GM18873 (cell line): Measurements from ENCODE around the gene ZBED5.
"Not testable (repeated sequence)": the region's sequence is repeated elsewhere in the genome, so short reads cannot be mapped to it uniquely, and the experiment has no call there.

Experiments used
- ATAC-seq: cut with Tn5 transposase; IDR thresholded peaks from one replicate; pipeline ENCODE4 v1.9.1; 2021; ENCODE audit warnings: mild to moderate bottlenecking, moderate library complexity, moderate number of reproducible peaks; ENCODE audit not compliant: unreplicated experiment, low FRiP score

ZBED5 gene

GRCh38 chr11:10857709-10858438, at the start of gene ZBED5:
Gene ZBED5 (minus strand): TSS chr11:10858053. CDS start chr11:10854945, 3,108 bp downstream.
- ATAC-seq, result peak; percentile 88

DNA sequence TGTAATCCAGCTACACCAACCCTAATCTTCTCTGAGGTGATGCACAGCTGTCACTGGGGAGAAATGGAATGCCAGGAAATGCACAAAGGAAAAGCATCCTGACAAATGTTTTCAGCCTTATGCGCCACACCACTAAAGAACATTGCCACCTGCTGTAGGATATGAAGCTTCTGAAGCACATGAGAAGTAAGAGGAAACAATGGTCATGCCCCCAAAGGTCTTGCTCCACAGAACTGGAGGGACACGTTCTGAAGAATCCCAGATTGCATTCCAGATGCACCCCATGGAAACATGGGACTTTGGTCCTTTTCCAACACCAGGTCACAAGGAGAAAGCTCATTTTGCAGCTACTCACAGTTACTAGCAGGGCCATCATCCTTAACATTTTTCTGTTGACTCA, 48.7 kb upstream of the ZBED5 start:
- no peak for ATAC-seq

- ATAC-seq, result no peak
Observed at GRCh38 chr11:10902301-10903063, 44.6 kb upstream of the ZBED5 start.

- no peak for ATAC-seq
Observed at GRCh38 chr11:10900681-10901415, 43.0 kb upstream of the ZBED5 start.

DNA sequence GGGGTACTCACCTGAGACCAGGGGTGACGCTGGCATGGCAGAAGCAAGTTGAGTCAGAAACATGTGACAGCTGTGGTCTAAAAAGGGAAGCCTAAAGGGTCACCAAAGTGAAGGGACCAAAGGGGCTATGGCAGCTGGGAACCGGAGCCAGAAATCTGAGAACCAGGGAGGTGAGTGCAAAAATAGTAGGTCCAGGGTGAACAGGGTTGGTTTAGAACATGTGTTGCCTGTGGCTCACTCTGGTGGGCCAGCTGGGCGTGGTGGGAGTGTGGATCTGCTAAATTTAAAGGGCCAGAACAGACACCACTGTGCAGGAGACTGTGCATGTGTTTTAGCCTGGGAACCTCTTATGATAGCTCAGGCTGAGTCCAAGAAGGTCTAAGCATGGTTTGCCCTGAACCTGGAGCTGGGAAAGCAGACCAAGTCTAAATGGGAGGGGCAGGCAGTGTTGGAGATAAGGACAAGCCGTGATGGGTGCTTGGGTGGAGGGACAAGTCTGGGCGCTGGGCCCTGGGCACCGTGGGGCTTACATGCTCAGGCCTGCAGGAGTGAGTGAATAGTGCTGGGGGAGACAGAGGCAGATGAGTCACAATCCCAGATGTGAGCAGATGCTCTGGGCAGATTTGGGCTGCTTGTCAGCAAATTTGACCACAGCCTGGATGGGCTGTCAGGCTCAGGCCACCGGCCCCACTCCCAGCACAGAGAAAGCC, 41.4 kb upstream of the ZBED5 start:
- no peak for ATAC-seq

- no peak for ATAC-seq
Observed at GRCh38 chr11:10898763-10899025, 40.8 kb upstream of the ZBED5 start.

DNA sequence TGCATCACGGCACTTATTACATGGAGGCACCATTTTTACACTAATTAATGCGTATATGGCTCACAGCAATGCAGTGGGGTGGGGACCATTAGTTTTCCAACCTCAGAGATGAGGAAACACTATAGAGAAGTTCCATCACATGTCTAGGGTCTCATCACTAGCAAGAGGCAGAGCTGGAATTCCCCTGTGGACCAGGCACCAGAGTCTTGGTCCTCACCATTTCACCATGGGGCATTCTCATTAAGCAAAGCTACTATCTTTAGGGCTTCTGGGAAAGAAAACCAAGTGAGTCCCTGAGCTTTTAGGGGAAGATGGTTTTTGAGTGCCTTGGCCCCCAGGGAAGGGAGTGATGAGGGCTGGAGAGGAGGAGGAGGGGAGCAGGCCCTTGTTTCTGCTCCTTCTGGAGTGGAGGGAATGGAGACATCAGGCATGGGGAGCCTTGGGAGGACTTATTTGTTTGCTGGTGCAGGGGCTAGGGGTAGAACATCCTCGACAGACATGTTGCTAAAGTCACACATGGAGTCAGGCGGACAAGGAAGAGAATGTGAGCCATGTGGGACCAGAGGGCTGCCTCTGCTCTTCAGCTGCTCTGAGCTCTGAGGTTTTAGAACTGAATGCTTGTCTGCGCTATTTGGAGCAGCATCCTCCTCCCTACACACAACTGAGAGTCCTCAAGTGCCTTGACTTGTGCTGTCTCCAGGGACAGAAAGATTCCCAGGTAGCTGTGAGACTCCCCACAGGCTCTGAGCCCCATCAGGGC, 40.3 kb upstream of the ZBED5 start:
- no peak for ATAC-seq

DNA sequence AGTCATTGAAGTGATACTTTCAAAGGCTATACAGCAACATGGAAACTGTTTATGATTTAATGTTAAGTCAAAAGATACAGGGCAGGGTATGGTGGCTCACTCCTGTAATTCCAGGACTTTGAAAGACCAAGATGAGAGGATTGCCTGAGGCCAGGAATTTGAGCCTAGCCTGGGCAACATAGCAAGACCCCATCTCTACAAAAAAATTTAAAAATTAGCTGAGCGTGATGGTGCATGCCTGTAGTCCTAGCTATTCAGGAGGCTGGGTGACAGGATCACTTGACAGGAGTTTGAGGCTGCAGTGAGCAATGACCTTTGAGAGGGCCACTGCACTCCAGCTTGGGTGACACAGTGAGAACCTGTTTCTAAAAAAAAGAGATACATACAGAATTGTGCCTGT, 39.3 kb upstream of the ZBED5 start:
- no peak for ATAC-seq

- no peak for ATAC-seq
Observed at GRCh38 chr11:10896493-10896892, 38.6 kb upstream of the ZBED5 start.

- no peak for ATAC-seq
Observed at GRCh38 chr11:10895285-10895684, 37.4 kb upstream of the ZBED5 start.

- ATAC-seq, result no peak
Observed at GRCh38 chr11:10894666-10895065, 36.8 kb upstream of the ZBED5 start.

- no peak for ATAC-seq
Observed at GRCh38 chr11:10893714-10894151, 35.9 kb upstream of the ZBED5 start.

GRCh38 chr11:10892250-10892649, 34.4 kb upstream of the ZBED5 start:
- ATAC-seq, result no peak

DNA sequence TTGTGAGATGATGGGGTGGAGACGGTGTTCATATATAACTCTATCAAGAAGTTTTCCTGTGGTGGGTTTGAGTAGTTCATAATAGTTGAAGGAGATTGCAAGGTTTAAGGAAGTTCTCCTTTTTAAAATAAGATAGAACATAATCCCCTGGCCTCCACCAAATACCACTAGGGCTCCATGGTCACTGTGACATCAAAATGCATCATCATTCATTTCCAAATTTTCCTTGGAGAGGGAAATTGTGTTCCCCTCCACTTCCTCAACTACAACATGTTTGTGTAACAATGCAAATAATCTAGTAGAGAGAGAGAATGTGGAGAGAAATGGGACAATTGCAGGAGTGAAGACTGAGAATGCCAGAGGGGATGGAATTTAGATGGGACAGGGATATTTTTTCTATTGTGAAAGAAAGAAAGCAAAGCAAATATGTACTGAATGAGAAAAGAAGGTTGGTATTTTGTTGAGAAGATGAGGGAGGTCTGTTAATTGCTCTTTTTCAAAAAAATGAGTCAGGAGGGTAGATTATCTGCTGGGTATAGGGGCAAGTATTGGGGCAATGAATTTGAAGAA, 33.4 kb upstream of the ZBED5 start:
- no peak for ATAC-seq

DNA sequence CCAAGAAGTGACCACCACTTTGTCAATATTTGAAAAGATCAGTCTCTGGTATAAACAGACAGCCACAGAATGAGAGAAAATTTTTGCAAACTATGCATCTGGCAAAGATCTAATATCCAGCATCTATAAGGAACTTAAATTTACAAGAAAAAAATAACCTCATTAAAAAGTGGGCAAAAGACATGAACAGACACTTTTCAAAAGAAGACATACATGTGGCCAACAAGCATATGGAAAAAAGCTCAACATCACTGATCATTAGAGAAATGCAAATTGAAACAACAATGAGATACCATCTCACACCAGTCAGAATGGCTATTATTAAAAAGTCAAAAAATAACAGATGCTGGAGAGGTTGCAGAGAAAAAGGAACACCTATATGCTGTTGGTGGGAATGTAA, 32.2 kb upstream of the ZBED5 start:
- not testable (repeated sequence) for ATAC-seq

DNA sequence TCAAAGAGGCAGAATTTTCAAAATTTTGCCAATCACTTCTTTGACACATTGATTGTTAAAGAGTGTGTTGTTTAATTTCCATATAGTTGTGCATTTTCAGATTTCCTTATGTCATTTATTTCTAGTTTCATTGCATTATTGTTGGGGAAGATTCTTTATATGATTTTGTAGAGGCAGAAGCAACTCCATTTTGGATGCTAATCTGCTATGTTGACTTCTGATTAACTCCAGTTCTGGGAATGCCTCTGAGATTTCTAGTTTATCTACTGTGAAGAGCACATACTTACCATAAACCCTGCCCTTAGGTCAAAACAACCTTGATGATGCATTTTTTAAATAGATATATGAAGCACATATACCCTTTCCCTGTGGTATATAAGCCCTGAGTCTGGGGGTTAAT, 29.5 kb upstream of the ZBED5 start:
- no peak for ATAC-seq

DNA sequence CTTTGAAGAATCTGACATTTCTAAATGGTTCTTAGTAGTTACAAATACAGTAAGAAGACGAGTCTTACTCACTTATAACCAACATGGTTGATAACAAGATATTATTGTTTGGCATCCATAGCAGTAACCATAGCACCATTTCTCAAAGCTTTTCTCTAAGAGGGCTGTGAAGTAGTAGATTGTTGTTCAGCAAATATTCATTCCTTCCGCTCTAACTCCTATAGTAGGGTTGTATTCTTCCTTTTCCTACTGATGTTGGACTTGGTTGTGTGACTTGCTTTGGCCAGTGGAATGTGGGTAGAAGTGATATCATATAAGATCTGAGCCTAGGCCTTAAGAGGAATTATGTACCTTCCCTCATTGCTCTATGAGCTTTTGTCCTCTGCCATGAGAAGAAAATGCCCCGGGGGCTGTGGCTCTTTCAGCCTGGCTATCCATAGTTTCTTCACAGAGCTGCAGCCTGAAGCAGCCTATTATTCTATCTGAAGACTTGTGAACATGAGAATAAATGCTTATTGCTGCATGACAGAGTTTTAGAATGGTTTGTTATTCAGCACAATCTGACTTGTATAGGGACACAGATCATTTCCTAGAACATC, 28.9 kb upstream of the ZBED5 start:
- no peak for ATAC-seq

DNA sequence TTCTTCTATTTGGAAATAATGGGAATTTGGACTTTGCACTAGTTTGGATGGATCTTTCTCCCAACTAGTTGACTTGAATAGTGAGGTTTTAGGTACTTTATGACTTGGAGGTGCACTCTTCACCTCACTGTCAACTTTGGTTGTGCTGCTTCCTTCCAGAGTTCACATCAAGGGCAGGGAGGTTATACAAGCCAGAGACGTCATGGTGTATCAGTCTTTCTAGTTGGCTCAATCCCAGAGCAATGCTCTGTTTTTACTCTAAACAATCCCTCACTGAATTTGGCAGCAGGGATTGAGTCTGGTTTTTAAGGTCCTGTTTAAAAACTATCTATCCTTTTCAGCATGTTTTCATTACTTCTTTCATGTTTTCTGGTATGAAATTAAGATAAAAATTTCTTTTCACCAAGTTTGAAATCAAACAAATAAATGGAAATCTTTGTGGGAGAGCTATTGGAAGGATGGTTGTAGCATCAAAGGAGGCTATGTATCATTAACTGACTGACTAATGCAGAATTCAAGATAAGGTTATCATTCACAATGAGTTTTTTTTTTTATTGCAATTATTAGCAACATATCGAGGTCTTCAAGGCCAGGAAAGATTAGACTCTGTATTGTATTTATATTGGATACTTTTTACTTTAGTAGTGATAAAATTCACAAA, 28.0 kb upstream of the ZBED5 start:
- ATAC-seq, result no peak

DNA sequence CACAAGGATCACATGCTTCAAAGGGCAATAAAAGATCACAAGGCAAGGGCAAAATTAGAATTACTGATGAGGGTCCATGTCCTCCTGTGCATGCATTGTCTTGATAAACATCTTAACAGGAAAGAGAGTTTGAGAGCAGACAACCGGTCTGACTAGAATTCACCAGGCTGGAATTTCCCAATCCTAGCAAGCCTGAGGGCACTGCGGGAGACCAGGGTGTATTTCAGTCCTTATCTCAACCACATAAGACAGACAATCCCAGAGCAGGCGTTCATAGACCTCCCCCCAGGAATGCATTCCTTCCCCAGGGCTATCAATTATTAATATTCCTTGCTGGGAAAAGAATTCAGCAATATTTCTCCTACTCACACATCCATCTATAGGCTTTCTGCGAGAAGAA, 26.4 kb upstream of the ZBED5 start:
- not testable (repeated sequence) for ATAC-seq
